ENCODE measurements around the gene FLII.

FLII gene

DNA sequence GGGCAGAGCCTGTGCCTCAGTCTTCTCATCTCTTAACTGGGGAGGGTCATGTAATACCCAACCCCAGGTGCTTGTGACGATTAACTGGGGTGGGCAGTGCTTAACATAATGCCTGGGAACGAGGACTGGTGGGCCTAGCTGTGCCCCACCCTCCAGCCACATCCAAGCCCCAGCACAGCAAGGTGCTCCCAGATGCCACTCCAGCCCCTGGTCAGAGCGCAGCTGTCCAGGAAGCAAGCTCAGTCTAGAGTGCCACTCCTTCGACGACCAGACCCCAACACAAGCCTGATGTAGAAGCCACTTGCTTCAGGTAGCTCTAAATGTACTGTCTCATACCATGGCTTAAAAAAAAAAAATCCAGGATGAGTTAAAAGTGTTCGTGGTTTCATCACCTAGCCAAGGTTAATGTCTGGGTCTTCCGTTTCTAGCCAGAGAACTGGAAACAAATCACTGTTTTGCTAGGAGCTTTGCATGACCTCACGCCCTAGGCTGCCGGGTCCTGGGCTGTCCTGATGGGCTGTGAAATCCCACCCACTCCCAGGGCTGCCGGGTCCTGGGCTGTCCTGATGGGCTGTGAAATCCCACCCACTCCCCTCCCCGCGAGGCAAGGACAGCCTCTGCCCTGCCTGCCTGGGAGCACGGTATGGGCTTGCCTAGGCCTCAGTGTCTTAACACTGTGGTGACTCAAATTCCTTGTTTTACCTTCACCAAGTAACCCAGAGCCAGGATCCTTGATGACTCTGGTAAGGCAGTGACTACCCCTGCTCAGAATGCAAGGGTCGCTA is 9.6 kb upstream of the FLII start:
- no peak overlapping the region for H3K4me3 Mint-ChIP-seq

DNA sequence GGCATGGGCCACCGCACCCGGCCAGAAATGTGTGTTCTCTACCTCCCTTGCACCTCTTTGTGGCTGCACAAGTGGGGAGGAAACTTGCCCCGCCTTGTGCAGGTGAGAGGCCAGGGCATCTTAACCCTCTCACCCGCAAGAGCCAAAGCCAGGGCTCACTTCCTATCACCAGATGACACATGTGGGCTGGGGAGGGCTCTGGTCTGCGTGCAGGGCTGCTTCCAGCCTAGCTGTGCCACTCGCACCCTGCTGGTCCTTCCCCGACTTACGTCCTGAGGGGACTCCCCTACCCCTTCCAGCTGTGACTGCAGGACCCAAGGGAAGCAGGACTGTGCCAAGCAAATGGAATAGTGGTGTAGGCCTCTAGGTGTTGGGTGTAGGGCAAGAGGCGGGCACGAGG is 8.8 kb upstream of the FLII start:
- Mint-ChIP-seq H3K4me3 (no peak overlapping the region), H3K4me1 (ENCODE audit: low read depth) (peaks cover 11% of the 10 kb centered on the region), H3K27ac (no peak overlapping the region), H3K9me3 (no peaks in the 10 kb centered on the region), H3K36me3 (ENCODE audit: low read depth) (peaks cover 55% of the 10 kb centered on the region), H3K27me3 (no peaks in the 10 kb centered on the region)
- intact Hi-C loops (cut with micrococcal nuclease), result no loop called here

More for the DNA sequence above, 9.6 kb upstream of the FLII start:
- Mint-ChIP-seq H3K4me1 (ENCODE audit: low read depth) (peaks cover 3% of the 10 kb centered on the region), H3K27ac (no peak overlapping the region), H3K36me3 (ENCODE audit: low read depth) (peaks cover 57% of the 10 kb centered on the region), H3K9me3 (no peaks in the 10 kb centered on the region), H3K27me3 (no peaks in the 10 kb centered on the region)
- intact Hi-C loops (cut with micrococcal nuclease), result no loop called here

DNA sequence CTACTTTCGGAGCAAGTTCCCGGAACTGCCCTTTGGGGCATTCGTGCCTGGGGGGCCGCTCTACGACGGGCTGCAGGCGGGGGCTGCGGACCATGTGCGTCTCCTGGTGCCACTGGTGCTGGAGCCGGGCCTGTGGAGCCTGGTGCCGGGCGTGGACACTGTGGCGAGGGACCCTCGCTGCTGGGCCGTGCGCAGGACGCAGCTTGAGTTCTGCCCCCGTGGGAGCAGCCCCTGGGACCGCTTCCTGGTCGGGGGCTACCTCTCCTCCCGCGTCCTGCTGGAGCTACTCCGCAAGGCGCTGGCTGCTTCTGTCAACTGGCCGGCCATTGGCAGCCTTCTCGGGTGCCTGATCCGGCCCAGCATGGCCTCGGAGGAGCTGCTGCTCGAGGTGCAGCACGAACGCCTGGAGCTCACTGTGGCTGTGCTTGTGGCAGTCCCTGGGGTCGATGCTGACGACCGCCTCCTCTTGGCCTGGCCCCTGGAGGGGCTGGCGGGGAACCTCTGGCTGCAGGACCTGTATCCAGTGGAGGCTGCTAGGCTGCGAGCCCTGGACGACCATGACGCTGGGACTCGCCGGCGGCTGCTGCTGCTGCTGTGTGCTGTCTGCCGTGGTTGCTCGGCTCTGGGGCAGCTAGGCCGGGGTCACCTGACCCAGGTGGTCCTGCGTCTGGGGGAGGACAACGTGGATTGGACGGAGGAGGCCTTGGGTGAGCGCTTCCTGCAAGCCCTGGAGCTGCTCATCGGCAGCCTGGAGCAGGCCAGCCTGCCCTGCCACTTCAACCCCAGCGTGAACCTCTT is 5.5 kb upstream of the FLII start:
- intact Hi-C loops (cut with micrococcal nuclease), result no loop called here
- H3K36me3 Mint-ChIP-seq (ENCODE audit: low read depth), result peaks cover 35% of the 10 kb centered on the region
- H3K27ac Mint-ChIP-seq, result no peak overlapping the region
- H3K9me3 Mint-ChIP-seq, result no peaks in the 10 kb centered on the region
- no peak overlapping the region for H3K4me3 Mint-ChIP-seq
- peaks cover 34% of the 10 kb centered on the region for H3K4me1 Mint-ChIP-seq (ENCODE audit: low read depth)
- no peaks in the 10 kb centered on the region for H3K27me3 Mint-ChIP-seq

DNA sequence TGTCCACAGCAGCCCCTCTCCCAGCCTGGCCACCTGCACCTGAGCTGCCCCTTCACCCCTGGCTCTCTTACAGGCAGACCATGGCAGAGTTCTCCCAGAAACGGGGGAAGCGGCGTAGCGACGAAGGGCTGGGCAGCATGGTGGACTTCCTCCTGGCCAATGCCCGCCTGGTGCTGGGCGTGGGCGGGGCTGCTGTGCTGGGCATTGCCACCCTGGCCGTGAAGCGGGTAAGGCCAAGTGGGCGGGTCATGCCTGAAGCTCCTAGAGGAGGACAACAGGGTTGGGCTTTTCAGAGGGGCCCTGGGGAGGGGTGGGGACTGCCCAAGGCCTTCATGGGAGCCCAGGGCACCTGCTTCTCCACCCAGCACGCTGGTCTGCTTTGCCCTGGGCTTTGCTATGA is 4.1 kb upstream of the FLII start:
- intact Hi-C loops (cut with micrococcal nuclease), result no loop called here
- Mint-ChIP-seq H3K4me1 (ENCODE audit: low read depth) (peaks cover 43% of the 10 kb centered on the region), H3K36me3 (ENCODE audit: low read depth) (peaks cover 41% of the 10 kb centered on the region), H3K4me3 (no peak overlapping the region), H3K27ac (peak overlapping the region; percentile 75), H3K27me3 (no peaks in the 10 kb centered on the region), H3K9me3 (no peaks in the 10 kb centered on the region)

DNA sequence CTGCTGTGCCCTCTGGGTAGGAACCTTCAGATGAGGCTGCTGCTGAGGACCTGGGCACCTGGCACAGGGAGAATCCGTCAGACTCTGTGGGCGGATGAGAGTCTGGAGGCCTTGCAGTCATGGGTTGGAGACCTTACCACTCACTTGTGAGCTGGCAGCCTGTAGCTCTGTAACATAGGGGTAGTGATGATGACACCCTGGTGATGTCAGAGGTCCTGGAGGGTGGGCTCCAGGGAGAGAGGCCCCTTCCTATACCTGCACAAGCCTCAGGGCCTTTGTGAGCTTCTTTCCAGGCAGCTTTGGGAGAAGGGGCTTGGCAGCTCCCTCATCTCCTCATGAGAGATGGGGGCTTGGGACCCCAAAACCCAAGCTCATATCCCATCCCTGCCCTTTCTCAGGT is 3.6 kb upstream of the FLII start:
- peaks cover 46% of the 10 kb centered on the region for H3K36me3 Mint-ChIP-seq (ENCODE audit: low read depth)
- peaks cover 48% of the 10 kb centered on the region for H3K4me1 Mint-ChIP-seq (ENCODE audit: low read depth)
- peak overlapping the region; percentile 75 for H3K27ac Mint-ChIP-seq
- H3K9me3 Mint-ChIP-seq, result no peaks in the 10 kb centered on the region
- H3K27me3 Mint-ChIP-seq, result no peaks in the 10 kb centered on the region
- no peak overlapping the region for H3K4me3 Mint-ChIP-seq
- intact Hi-C loops (cut with micrococcal nuclease), result no loop called here

DNA sequence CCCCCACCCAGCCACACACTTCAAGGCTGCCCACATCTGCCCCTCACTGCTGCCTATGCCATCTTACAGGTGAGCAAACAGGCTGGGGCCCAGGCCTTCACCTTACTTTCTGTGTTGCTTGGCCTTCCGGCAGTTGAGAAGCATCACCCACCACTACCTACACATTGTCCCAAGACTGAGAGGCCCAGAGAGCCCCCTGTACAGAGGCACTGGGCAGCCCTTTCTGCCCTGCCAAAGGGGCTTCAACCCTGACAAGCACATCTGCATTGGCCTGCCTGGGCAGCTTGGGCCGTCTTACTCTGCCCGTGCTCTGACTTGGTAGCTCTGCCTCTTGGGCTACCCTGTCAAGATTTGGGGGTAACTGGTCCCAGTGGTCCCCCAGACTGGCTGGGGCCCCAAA is 3.1 kb upstream of the FLII start:
- H3K9me3 Mint-ChIP-seq, result no peaks in the 10 kb centered on the region
- H3K4me1 Mint-ChIP-seq (ENCODE audit: low read depth), result peaks cover 52% of the 10 kb centered on the region
- intact Hi-C loops (cut with micrococcal nuclease), result no loop called here
- no peaks in the 10 kb centered on the region for H3K27me3 Mint-ChIP-seq
- H3K36me3 Mint-ChIP-seq (ENCODE audit: low read depth), result peaks cover 51% of the 10 kb centered on the region
- peak overlapping the region; percentile 82 for H3K4me3 Mint-ChIP-seq
- peak overlapping the region; percentile 75 for H3K27ac Mint-ChIP-seq

DNA sequence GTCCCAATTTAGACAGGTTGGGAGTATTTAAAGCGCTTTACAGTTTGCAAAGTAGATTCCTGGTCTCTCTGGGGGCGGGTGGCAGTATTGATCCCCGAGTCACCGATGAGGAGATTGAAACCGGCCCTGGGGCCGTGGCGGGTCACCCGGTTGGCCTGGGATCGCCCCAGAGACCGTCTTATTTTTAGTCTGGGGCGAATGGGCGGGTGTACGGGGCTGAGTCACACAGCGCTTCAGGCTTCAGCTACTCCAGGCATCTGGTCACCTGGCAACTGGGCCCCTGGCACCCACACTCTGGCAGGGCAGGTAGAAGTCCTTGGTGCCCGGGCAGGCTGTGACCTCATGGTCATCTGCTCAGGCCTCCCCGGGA is 2.6 kb upstream of the FLII start:
- no peaks in the 10 kb centered on the region for H3K9me3 Mint-ChIP-seq
- no peaks in the 10 kb centered on the region for H3K27me3 Mint-ChIP-seq
- intact Hi-C loops (cut with micrococcal nuclease), result no loop called here
- peak overlapping the region; percentile 82 for H3K4me3 Mint-ChIP-seq
- peaks cover 56% of the 10 kb centered on the region for H3K4me1 Mint-ChIP-seq (ENCODE audit: low read depth)
- peak overlapping the region; percentile 75 for H3K27ac Mint-ChIP-seq
- H3K36me3 Mint-ChIP-seq (ENCODE audit: low read depth), result peaks cover 56% of the 10 kb centered on the region

DNA sequence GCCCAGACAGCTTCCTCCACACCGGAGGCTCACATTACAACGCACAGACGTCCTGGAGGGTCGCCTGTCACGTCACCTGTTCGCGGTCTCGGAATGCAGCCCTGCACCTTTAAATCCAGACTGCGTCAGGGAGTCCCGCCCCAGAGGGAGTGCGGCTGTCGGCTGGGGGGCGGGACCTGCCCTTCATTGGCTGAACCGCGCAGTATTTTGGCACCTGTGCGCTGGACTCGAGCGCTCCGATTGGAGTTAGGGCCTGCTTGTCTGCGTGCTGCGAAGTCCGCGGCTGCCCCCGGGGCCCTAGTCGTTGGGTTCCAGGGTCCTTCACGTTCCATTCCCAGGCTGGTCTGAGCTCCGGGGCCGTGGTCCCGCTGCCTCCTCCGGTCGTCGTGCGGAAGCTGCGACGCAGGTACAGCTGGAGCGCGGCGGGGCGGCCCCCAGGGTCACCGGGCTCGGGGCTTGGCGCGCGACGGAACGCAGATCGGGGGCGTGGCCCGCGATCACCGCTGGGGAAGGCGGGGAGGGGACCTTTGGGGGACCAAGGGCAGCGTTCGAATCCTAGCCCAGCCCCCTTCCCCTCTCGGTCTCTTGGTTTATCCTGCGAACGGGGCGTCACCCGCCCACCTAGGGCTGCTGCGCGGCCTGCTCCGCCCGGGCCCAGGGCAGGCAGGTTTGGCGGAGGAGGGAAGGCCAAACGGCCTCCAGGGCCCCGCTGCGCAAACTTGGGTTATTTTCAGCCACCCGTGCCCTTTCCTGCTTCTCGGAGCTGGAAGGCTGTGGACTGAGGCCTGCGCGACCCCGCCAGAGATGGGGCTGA is 2.0 kb upstream of the FLII start, which contains the start of gene MIEF2:
Gene MIEF2 (plus strand): TSS at position 331 of the 814 bp plus-strand sequence. CDS start 2,059 bp downstream, outside the sequence.
- Mint-ChIP-seq H3K9me3 (no peaks in the 10 kb centered on the region), H3K4me1 (ENCODE audit: low read depth) (peaks cover 56% of the 10 kb centered on the region), H3K36me3 (ENCODE audit: low read depth) (peaks cover 57% of the 10 kb centered on the region), H3K27ac (peak within 1 kb of the TSS; percentile 75), H3K4me3 (peak within 1 kb of the TSS; percentile 82), H3K27me3 (no peaks in the 10 kb centered on the region)
- intact Hi-C loops (cut with micrococcal nuclease), result no loop called here

DNA sequence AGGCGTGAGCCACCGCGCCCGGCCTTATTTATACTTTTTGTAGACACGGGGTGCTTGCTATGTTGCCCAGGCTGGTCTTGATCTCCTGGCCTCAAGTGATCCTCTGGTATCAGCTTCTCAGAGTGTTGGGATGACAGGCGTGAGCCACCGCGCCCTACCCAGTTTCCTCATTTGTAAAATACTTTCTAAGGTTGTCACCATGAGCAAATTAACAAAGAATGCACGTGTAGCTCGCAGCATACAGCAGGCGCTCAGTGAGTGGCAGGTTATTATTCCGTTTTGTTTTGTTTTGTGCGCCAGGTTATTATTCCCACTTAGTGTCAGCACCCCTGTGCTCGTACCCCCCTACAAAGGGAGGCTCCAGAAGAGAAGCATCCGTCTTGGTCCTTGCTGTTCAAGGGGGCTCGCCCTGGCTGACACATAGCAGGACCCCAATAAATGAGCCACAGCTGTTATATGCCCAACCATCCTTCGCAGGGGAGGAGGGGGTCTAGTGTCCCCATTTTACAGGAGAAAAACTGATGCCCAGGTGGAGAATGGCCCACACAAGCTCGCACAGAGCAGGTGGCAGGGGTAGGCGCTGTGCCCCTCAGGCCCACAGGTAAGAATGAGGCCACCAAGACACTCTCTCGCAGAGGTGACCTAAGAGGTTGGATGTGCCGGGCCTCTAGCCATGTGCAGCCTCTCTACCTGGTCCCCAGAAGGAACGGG is 1.2 kb upstream of the FLII start:
- Mint-ChIP-seq H3K4me3 (peak overlapping the region; percentile 82), H3K9me3 (no peaks in the 10 kb centered on the region), H3K36me3 (ENCODE audit: low read depth) (peaks cover 57% of the 10 kb centered on the region), H3K27ac (peak overlapping the region; percentile 75), H3K4me1 (ENCODE audit: low read depth) (peaks cover 56% of the 10 kb centered on the region), H3K27me3 (no peaks in the 10 kb centered on the region)
- intact Hi-C loops (cut with micrococcal nuclease), result no loop called here

DNA sequence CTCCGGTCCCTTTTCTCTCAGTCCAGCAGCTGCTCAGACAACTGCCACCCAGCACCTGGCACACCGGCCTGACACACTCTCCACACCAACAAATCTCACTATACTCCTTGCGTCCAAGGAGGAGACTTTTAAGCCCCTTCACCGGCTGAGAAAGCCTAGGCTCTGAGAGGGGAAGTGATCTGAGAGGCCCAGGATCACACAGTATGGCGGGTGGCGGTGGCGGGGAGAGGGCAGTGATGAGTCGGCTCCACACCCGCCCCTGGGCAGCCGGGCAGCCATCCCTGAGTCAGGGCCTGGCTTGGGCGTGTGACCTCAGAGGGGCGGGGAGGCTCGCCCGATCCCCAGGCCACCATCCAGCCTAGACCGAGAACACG is 569 bp downstream of the FLII start:
- intact Hi-C loops (cut with micrococcal nuclease), result loop anchor here (1.0 to 2.0 kb wide), 2 partner anchors 57 to 75 kb away; partner anchors contain the start of genes ALKBH5 and SMCR8
- Mint-ChIP-seq H3K4me1 (ENCODE audit: low read depth) (peaks cover 51% of the 10 kb centered on the region), H3K36me3 (ENCODE audit: low read depth) (peaks cover 57% of the 10 kb centered on the region)

DNA sequence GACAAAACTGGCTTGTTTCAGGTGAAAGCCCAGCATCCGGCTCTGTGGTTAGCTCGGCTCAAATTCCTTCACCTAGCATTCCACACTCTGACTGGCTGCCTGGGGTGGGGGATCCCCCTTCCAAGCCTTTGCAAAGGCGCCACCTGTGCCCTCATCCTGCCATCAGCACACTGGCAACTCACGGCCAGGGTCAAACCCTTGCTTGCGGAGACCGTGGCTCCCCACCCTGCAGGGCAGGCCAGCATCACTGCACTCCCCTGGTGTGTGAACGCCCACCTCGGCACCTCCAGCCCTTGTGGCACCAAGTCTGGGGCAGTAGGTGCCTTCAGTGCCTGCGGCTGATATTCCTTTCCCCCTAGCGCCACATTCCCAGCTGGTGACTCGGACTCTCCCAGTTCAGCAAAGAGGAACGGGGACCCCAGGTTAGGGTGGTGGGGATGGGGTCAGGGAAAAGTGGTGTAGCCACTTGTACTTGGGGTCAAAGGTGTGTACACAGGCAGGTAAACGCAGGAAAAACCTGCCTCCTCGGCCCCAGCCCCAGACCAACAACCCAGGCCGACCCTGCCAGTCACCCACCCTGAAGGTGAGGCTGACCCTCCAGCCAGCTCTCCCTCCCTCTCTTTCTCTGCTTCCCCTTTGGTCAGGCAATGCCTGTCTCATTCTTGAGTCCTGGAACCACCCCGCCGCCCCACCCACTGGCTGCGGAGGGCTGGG is 1.1 kb downstream of the FLII start:
- Mint-ChIP-seq H3K27me3 (no peaks in the 10 kb centered on the region), H3K9me3 (no peaks in the 10 kb centered on the region), H3K4me3 (peak overlapping the region; percentile 95), H3K36me3 (ENCODE audit: low read depth) (peaks cover 59% of the 10 kb centered on the region), H3K27ac (peak overlapping the region; percentile 91), H3K4me1 (ENCODE audit: low read depth) (peaks cover 46% of the 10 kb centered on the region)
- intact Hi-C loops (cut with micrococcal nuclease), result loop anchor here (2.0 kb wide), 1 partner anchor 75 kb away; the partner anchor contains the start of gene ALKBH5

More for the DNA sequence above, 569 bp downstream of the FLII start:
- Mint-ChIP-seq H3K4me3 (peak overlapping the region; percentile 95), H3K27me3 (no peaks in the 10 kb centered on the region), H3K27ac (peak overlapping the region; percentile 91), H3K9me3 (no peaks in the 10 kb centered on the region)

DNA sequence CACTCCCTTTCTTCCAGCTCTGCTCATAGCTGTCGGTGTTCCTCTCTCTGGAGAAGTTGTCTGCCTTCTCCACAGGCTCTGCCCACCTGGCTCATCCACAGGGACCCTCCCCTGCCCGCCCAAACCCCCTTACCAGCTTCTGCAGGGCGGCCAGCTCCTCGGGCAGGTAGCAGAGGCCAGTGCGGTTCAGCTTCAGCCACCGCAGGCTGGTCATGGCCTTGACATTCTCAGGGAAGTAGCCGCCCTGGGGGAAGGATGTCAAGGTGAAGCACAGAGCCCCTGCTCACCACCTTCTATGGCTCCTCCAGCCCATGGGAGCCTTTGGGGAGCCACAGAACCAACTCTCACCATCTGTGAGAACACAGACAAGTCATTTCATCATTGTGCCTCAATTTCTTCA is 1.8 kb downstream of the FLII start:
- intact Hi-C loops (cut with micrococcal nuclease), result loop anchor here (2.0 kb wide), 1 partner anchor 74 kb away; the partner anchor contains the start of gene ALKBH5
- H3K9me3 Mint-ChIP-seq, result no peaks in the 10 kb centered on the region
- H3K4me1 Mint-ChIP-seq (ENCODE audit: low read depth), result peaks cover 40% of the 10 kb centered on the region
- H3K36me3 Mint-ChIP-seq (ENCODE audit: low read depth), result peaks cover 65% of the 10 kb centered on the region
- H3K27me3 Mint-ChIP-seq, result no peaks in the 10 kb centered on the region
- peak overlapping the region; percentile 95 for H3K4me3 Mint-ChIP-seq
- peak overlapping the region; percentile 91 for H3K27ac Mint-ChIP-seq

Measured in dendritic cell treated with granulocyte-macrophage colony-stimulating factor and Interleukin-4, amounts not matched to agents 40 ng/mL and 50 ng/mL, for 4 days (primary cell).